Endometrial microvascular endothelial cells (primary cell): Measurements from ENCODE around the gene SLC7A1. TPM values are rescaled to one million over a fixed set of nuclear protein-coding genes. Genes with fewer than 3 reads are reported as not detected.

Experiments
- in situ Hi-C: cut with HindIII; loops from 2 replicates; pipeline ENCODE4 v1.10.0; 2017; ENCODE audit warnings: low sequenced_read_pairs, low pct_unique_long_range_greater_than_20kb; ENCODE audit errors: inconsistent ontology term
- total RNA-seq: library from RNA; depleted of rRNA; stranded (reverse); fragments of >200 nt; gene quantifications from one replicate; pipeline ENCODE4 v1.2.3, GENCODE V29; 2015; ENCODE audit errors: inconsistent ontology term

Gene SLC7A1
- total RNA-seq, 1 donor from 2014 or later, result 31.6 TPM

GRCh38 chr13:29589234-29589633, 6.3 kb downstream of the SLC7A1 start:
- in situ Hi-C loops, result no loop called here

GRCh38 chr13:29587645-29588044, 7.8 kb downstream of the SLC7A1 start:
- in situ Hi-C loops, result no loop called here

- in situ Hi-C loops, result no loop called here
Observed at GRCh38 chr13:29583073-29583785, 12.3 kb downstream of the SLC7A1 start.

- in situ Hi-C loops, result no loop called here
Observed at GRCh38 chr13:29582171-29582570, 13.3 kb downstream of the SLC7A1 start.

GRCh38 chr13:29581666-29582065, 13.8 kb downstream of the SLC7A1 start:
- in situ Hi-C loops, result no loop called here

- in situ Hi-C loops, result no loop called here
Observed at GRCh38 chr13:29579094-29579493, 16.4 kb downstream of the SLC7A1 start.

GRCh38 chr13:29578300-29579085, 17.0 kb downstream of the SLC7A1 start:
- in situ Hi-C loops, result no loop called here

- in situ Hi-C loops, result no loop called here
Observed at GRCh38 chr13:29577136-29578051, 18.1 kb downstream of the SLC7A1 start.

GRCh38 chr13:29576581-29576980, 18.9 kb downstream of the SLC7A1 start:
- in situ Hi-C loops, result no loop called here

GRCh38 chr13:29575098-29575497, 20.4 kb downstream of the SLC7A1 start:
- in situ Hi-C loops, result no loop called here

GRCh38 chr13:29573190-29573589, 22.3 kb downstream of the SLC7A1 start:
- in situ Hi-C loops, result no loop called here

- in situ Hi-C loops, result no loop called here
Observed at GRCh38 chr13:29572575-29572974, 22.9 kb downstream of the SLC7A1 start.

GRCh38 chr13:29571876-29572570, 23.5 kb downstream of the SLC7A1 start:
- in situ Hi-C loops, result no loop called here

GRCh38 chr13:29570051-29570654, 25.3 kb downstream of the SLC7A1 start:
- in situ Hi-C loops, result no loop called here

GRCh38 chr13:29569253-29570050, 26.0 kb downstream of the SLC7A1 start:
- in situ Hi-C loops, result no loop called here

- in situ Hi-C loops, result no loop called here
Observed at GRCh38 chr13:29568731-29569130, 26.8 kb downstream of the SLC7A1 start.

GRCh38 chr13:29567411-29567810, 28.1 kb downstream of the SLC7A1 start:
- in situ Hi-C loops, result no loop called here

GRCh38 chr13:29566206-29566605, 29.3 kb downstream of the SLC7A1 start:
- in situ Hi-C loops, result no loop called here
